Loucy (cell line): ENCODE measurements around the gene S100A3.

Source experiments
- EZH2phosphoT487 ChIP-seq: fragments of 200-600 bp; IDR thresholded peaks from 2 replicates; pipeline ENCODE4 v1.6.1; 2018; ENCODE audit warnings: antibody characterized with exemption, mild to moderate bottlenecking, moderate library complexity, borderline replicate concordance
- TF ChIP-seq, protein P1 (sequence below): fragments of 200-600 bp; sonication (generic); conservative IDR thresholded peaks from 2 replicates; pipeline ENCODE4 v1.5.1; 2014; ENCODE audit warnings: mild to moderate bottlenecking, antibody characterized with exemption, low read length

DNA sequence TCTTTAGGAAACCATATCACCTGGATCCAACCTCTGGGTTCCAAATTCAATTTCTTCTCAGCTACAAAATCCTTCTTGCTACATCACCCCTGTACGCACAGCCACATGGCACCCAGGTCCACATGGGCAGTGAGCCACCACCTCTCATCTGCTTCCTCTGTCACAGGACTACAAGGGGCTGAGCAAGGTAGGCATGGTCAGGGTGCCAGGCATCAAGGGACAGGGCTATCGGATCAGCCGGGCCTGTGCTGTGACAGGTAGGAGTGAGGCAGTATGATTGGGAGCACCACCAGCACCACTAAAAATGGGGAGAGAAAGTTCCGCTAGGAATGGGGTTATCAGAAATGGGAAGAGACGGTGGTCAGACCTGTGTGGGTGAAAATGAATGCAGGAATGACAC, 42.7 kb downstream of the S100A3 start:
- TF ChIP-seq, protein P1, sequence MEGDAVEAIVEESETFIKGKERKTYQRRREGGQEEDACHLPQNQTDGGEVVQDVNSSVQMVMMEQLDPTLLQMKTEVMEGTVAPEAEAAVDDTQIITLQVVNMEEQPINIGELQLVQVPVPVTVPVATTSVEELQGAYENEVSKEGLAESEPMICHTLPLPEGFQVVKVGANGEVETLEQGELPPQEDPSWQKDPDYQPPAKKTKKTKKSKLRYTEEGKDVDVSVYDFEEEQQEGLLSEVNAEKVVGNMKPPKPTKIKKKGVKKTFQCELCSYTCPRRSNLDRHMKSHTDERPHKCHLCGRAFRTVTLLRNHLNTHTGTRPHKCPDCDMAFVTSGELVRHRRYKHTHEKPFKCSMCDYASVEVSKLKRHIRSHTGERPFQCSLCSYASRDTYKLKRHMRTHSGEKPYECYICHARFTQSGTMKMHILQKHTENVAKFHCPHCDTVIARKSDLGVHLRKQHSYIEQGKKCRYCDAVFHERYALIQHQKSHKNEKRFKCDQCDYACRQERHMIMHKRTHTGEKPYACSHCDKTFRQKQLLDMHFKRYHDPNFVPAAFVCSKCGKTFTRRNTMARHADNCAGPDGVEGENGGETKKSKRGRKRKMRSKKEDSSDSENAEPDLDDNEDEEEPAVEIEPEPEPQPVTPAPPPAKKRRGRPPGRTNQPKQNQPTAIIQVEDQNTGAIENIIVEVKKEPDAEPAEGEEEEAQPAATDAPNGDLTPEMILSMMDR: no peak
- no peak for TF ChIP-seq EZH2phosphoT487
